Thoracic aorta (tissue), 2 donors: ENCODE measurements around the gene ZNF44. TPM values are rescaled to one million over a fixed set of nuclear protein-coding genes. Genes with fewer than 3 reads are reported as not detected.

Source experiments
- ATAC-seq: fragments of 150-250 bp; one replicate; pipeline ENCODE4 v1.8.0; 2017; ENCODE audit warnings: low read depth; ENCODE audit not compliant: insufficient number of reproducible peaks, low FRiP score
- DNase-seq: peaks from one replicate; pipeline ENCODE4 v3.0.0-alpha.2; 2020; ENCODE audit warnings: low spot score
- H3K27ac ChIP-seq, 2 donors: fragments of 200-600 bp; sonication (generic); 1 replicate in 1 of 2; 2 replicates in 1 of 2; pipeline ENCODE4 v1.5.1; 2016; ENCODE audit warnings: mild to moderate bottlenecking in 2 of 2, moderate library complexity in 2 of 2
- H3K27me3 ChIP-seq: fragments of 200-600 bp; sonication (generic); replicated peaks from 2 replicates; pipeline ENCODE4 v1.6.0; 2016; ENCODE audit warnings: mild to moderate bottlenecking; ENCODE audit not compliant: insufficient read depth
- H3K36me3 ChIP-seq: fragments of 200-600 bp; sonication (generic); one replicate; pipeline ENCODE4 v1.5.1; 2016
- H3K4me1 ChIP-seq, 2 donors: fragments of 200-600 bp; sonication (generic); 1 replicate in 1 of 2; 2 replicates in 1 of 2; pipeline versions ENCODE4 v1.5.1 to v1.6.0; 2016; ENCODE audit warnings: low read depth in 2 of 2, mild to moderate bottlenecking in 1 of 2; ENCODE audit not compliant: control insufficient read depth in 1 of 2
- H3K4me3 ChIP-seq: fragments of 200-600 bp; sonication (generic); 2 replicates; pipeline ENCODE4 v1.5.1; 2016; ENCODE audit warnings: mild to moderate bottlenecking
- H3K9me3 ChIP-seq: fragments of 200-600 bp; sonication (generic); 2 replicates; pipeline ENCODE4 v1.5.1; 2016
- total RNA-seq, 2 donors: library from RNA; depleted of rRNA; stranded (reverse); fragments of >200 nt; gene quantifications; one replicate each; pipeline versions ENCODE4 v1.1.0 to v1.2.3, GENCODE V29; 2016
- TF ChIP-seq, protein P1 (sequence below): fragments of 200-600 bp; sonication (generic); IDR thresholded peaks from one replicate; pipeline ENCODE4 v1.5.1; 2019; ENCODE audit warnings: antibody characterized with exemption

Gene ZNF44
- total RNA-seq, 2 donors from 2014 or later = 9.5 to 13.2 TPM

DNA sequence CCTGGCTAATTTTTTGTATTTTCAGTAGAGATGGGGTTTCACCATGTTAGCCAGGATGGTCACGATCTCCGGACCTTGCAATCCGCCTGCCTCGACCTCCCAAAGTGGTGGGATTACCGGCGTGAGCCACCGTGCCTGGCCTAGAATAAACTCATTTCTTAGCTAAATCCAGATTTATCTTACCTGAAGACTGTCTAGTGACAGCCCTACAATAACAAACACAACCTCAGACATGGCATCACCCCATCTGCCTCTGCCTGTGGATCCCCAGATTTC is 5.0 kb downstream of the ZNF44 start:
- TF ChIP-seq, protein P1, sequence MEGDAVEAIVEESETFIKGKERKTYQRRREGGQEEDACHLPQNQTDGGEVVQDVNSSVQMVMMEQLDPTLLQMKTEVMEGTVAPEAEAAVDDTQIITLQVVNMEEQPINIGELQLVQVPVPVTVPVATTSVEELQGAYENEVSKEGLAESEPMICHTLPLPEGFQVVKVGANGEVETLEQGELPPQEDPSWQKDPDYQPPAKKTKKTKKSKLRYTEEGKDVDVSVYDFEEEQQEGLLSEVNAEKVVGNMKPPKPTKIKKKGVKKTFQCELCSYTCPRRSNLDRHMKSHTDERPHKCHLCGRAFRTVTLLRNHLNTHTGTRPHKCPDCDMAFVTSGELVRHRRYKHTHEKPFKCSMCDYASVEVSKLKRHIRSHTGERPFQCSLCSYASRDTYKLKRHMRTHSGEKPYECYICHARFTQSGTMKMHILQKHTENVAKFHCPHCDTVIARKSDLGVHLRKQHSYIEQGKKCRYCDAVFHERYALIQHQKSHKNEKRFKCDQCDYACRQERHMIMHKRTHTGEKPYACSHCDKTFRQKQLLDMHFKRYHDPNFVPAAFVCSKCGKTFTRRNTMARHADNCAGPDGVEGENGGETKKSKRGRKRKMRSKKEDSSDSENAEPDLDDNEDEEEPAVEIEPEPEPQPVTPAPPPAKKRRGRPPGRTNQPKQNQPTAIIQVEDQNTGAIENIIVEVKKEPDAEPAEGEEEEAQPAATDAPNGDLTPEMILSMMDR = no peak
- H3K4me1 ChIP-seq = peaks cover 13 to 30% of the 10 kb centered on the region in 2 donors

DNA sequence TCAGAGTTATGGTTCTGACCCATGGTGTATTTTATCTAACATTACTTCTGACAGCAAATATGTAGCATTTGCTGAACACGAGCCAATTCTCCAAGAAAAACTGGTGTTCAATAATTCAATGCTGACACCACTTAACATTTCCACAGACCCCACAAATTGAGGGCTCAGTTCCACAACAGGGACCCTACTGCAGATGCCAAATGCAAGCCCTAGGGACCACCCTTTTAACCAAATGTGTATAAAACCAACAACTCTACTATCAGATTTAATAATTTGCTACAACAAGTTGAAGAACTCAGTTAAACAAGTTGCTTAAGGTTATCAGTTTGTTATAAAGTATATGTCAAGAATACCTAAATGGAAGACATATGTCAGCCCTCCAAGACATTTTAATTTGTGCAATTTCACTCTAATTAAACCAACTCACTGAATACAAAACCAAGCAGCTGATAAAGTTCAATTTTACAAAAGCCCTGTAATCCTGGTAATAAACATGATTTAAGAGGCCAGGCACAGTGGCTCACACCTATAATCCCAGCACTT is 6.7 kb downstream of the ZNF44 start:
- no peak for DNase-seq
- Histone ChIP-seq H3K27me3 (no peaks in the 10 kb centered on the region), H3K36me3 (peaks cover 6% of the 10 kb centered on the region), H3K9me3 (peaks cover 7% of the 10 kb centered on the region), H3K4me3 (no peak overlapping the region), H3K4me1 (peaks cover 8 to 22% of the 10 kb centered on the region in 2 donors), H3K27ac (no peak overlapping the region)
- TF ChIP-seq, protein P1 = no peak
- no peak for ATAC-seq

More for the DNA sequence above, 5.0 kb downstream of the ZNF44 start:
- DNase-seq (no peak), ATAC-seq (no peak)
- Histone ChIP-seq H3K36me3 (no peaks in the 10 kb centered on the region), H3K9me3 (no peaks in the 10 kb centered on the region), H3K27me3 (no peaks in the 10 kb centered on the region), H3K27ac (peak overlapping the region in 1 of 2 donors; percentile 38), H3K4me3 (no peak overlapping the region)

DNA sequence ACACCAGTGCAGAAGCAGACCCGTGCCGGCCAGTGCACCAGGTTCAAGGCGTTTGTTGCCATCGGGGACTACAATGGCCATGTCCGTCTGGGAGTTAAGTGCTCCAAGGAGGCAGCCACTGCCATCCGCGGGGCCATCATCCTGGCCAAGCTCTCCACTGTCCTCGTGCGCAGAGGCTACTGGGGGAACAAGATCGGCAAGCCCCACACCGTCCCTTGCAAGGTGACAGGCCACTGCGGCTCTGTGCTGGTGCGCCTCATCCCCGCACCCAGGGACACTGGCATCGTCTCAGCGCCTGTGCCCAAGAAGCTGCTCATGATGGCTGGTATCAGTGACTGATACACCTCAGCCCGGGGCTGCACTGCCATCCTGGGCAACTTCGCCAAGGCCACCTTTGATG is 10.1 kb downstream of the ZNF44 start:
- DNase-seq (no peak), ATAC-seq (no peak)
- peaks cover 26% of the 10 kb centered on the region for H3K9me3 ChIP-seq
- no peak overlapping the region for H3K27ac ChIP-seq
- no peak overlapping the region for H3K4me3 ChIP-seq
- H3K4me1 ChIP-seq = peaks cover 8 to 10% of the 10 kb centered on the region in 2 donors
- no peaks in the 10 kb centered on the region for H3K27me3 ChIP-seq
- H3K36me3 ChIP-seq = peaks cover 6% of the 10 kb centered on the region
- TF ChIP-seq, protein P1 = no peak

DNA sequence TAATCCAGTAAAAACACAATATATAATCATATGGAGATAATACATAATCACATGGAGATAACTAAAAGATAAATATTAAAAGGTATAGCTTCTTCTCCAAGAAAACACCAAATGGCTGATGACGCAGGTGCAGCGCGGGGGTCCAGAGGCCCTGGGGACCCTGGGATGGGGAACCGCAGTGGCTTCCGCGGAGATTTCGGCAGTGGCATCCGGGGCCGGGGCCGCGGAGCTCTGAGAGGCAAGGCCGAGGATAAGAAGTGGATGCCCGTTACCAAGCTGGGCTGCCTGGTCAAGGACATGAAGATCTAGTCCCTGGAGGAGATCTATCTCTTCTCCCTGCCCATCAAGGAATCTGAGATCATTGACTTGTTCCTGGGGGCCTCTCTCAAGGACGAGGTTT is 10.5 kb downstream of the ZNF44 start:
- Histone ChIP-seq H3K4me3 (no peak overlapping the region), H3K4me1 (peaks cover 4 to 5% of the 10 kb centered on the region in 2 donors), H3K27me3 (no peaks in the 10 kb centered on the region), H3K27ac (no peak overlapping the region), H3K9me3 (peaks cover 28% of the 10 kb centered on the region), H3K36me3 (peaks cover 6% of the 10 kb centered on the region)
- TF ChIP-seq, protein P1 = no peak
- DNase-seq (no peak), ATAC-seq (no peak)

DNA sequence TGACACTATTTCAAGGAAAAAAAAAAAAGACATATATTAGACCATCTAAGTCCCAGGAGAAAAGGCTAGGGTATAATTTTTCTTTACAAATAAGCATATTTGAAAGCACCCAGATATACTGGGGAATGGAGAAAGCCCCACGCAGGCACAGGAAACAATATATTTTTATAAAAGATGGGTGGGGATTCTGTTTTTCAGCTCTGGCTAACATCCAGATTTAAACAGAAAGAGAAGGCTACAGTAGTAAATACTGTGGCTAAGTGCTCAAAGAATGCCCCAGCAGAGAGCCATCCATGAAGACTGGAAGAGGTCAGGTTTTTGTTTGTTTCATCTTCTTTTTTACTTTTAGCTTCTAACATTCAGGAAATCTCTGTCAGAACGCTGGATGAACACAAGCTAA is 16.0 kb downstream of the ZNF44 start:
- Histone ChIP-seq H3K27ac (no peak overlapping the region), H3K36me3 (peaks cover 43% of the 10 kb centered on the region), H3K4me3 (no peak overlapping the region), H3K27me3 (no peaks in the 10 kb centered on the region), H3K4me1 (no peaks in the 10 kb centered on the region), H3K9me3 (peaks cover 78% of the 10 kb centered on the region)
- TF ChIP-seq, protein P1 = no peak
- ATAC-seq (no peak), DNase-seq (no peak)
